Measurements from ENCODE around the gene STX5.
A peak's percentile ranks its signal among the peaks of the same experiment; 100 is the strongest.

STX5 gene

GRCh38 chr11:62831520-62832335 is at the start of gene STX5:
Gene STX5 (minus strand): TSS chr11:62832051. CDS start chr11:62831243, 808 bp downstream.
- H3K4me1 ChIP-seq (ENCODE audit: low read depth, poor library complexity, severe bottlenecking) = peaks cover 45% of the 10 kb centered on the region
- H3K4me3 ChIP-seq (IDR thresholded peaks at IDR 0.05; ENCODE audit: insufficient read depth, low read depth, low read length) = peak within 1 kb of the TSS; percentile 31
- H3K79me2 ChIP-seq (ENCODE audit: insufficient read depth, low read depth) = peaks cover 47% of the 10 kb centered on the region
- peak within 1 kb of the TSS; percentile 75 for H3K4me2 ChIP-seq
- no peaks in the 10 kb centered on the region for H4K20me1 ChIP-seq (ENCODE audit: insufficient read depth)
- H3K36me3 ChIP-seq (ENCODE audit: insufficient read depth) = no peaks in the 10 kb centered on the region; the same call in 1 of the 2 replicates
- peak within 1 kb of the TSS; percentile 69 for H2AFZ ChIP-seq (ENCODE audit: low read depth)
- H3K27me3 ChIP-seq (ENCODE audit: insufficient read depth, low read depth) = no peaks in the 10 kb centered on the region
- TF ChIP-seq CTCF (conservative IDR thresholded peaks at IDR 0.05; ENCODE audit: low read depth, low read length) = no peak
- peak within 1 kb of the TSS; percentile 93 for H3K9ac ChIP-seq
- H3K27ac ChIP-seq = peak within 1 kb of the TSS; percentile 80

- Histone ChIP-seq H3K9ac (peak within 1 kb of the TSS; percentile 97), H3K4me3 (IDR thresholded peaks at IDR 0.05; ENCODE audit: insufficient read depth, low read depth, low read length) (no peak within 1 kb of the TSS), H2AFZ (ENCODE audit: low read depth) (peak within 1 kb of the TSS; percentile 2; the same call in 1 of the 2 replicates), H3K4me2 (peak within 1 kb of the TSS; percentile 74), H3K79me2 (ENCODE audit: insufficient read depth, low read depth) (peaks cover 50% of the 10 kb centered on the region), H3K27ac (peak within 1 kb of the TSS; percentile 93), H4K20me1 (ENCODE audit: insufficient read depth) (peaks cover 5% of the 10 kb centered on the region; the same call in 1 of the 2 replicates), H3K27me3 (ENCODE audit: insufficient read depth, low read depth) (no peaks in the 10 kb centered on the region), H3K4me1 (ENCODE audit: low read depth, poor library complexity, severe bottlenecking) (peaks cover 37% of the 10 kb centered on the region), H3K36me3 (ENCODE audit: insufficient read depth) (peaks cover 20% of the 10 kb centered on the region; the same call in 1 of the 2 replicates)
- peak; percentile 58 for TF ChIP-seq CTCF (conservative IDR thresholded peaks at IDR 0.05; ENCODE audit: low read depth, low read length)
Observed at GRCh38 chr11:62880803-62881578, 49.1 kb upstream of the STX5 start, which contains the start of gene SLC3A2. Gene SLC3A2 (plus strand): TSS chr11:62880896. CDS start chr11:62881024, 128 bp downstream.

GRCh38 chr11:62880231-62880802 is 48.5 kb upstream of the STX5 start:
- peaks cover 14% of the 10 kb centered on the region; the same call in 1 of the 2 replicates for H3K36me3 ChIP-seq (ENCODE audit: insufficient read depth)
- H2AFZ ChIP-seq (ENCODE audit: low read depth) = no peak overlapping the region
- H3K79me2 ChIP-seq (ENCODE audit: insufficient read depth, low read depth) = peaks cover 51% of the 10 kb centered on the region

More at GRCh38 chr11:62880231-62880802, 48.5 kb upstream of the STX5 start:
- Histone ChIP-seq H3K4me3 (IDR thresholded peaks at IDR 0.05; ENCODE audit: insufficient read depth, low read depth, low read length) (no peak overlapping the region), H4K20me1 (ENCODE audit: insufficient read depth) (peaks cover 4% of the 10 kb centered on the region; the same call in 1 of the 2 replicates), H3K9ac (peak overlapping the region; percentile 97; the same call in 1 of the 2 replicates), H3K27ac (peak overlapping the region; percentile 93), H3K4me1 (ENCODE audit: low read depth, poor library complexity, severe bottlenecking) (peaks cover 37% of the 10 kb centered on the region), H3K27me3 (ENCODE audit: insufficient read depth, low read depth) (no peaks in the 10 kb centered on the region), H3K4me2 (peak overlapping the region; percentile 74)
- no peak for TF ChIP-seq CTCF (conservative IDR thresholded peaks at IDR 0.05; ENCODE audit: low read depth, low read length)
